H9 (cell line): ENCODE data around the gene ST6GALNAC5. TPM values are rescaled to one million over a fixed set of nuclear protein-coding genes. Genes with fewer than 3 reads are reported as not detected.
A peak's percentile ranks its signal among the peaks of the same experiment; 100 is the strongest.

Experiments
- DNase-seq: peaks from one replicate; pipeline ENCODE4 v3.0.0-alpha.2; 2017
- H2AFZ ChIP-seq: one replicate; pipeline ENCODE4 v1.6.1; 2013; ENCODE audit warnings: mild to moderate bottlenecking, low read length, control low read depth, moderate library complexity
- H2AK5ac ChIP-seq: 2 replicates; pipeline ENCODE4 v1.6.1; 2013; ENCODE audit warnings: low read length, control low read depth, mixed read lengths; ENCODE audit not compliant: insufficient read length
- H2BK120ac ChIP-seq: one replicate; pipeline ENCODE4 v1.6.1; 2013; ENCODE audit warnings: low read depth, mild to moderate bottlenecking, low read length, control low read depth, inconsistent platforms; ENCODE audit not compliant: poor library complexity, severe bottlenecking
- H2BK12ac ChIP-seq: 2 replicates; pipeline ENCODE4 v1.6.1; 2013; ENCODE audit warnings: low read length, control low read depth, mixed read lengths, low read depth; ENCODE audit not compliant: insufficient read length
- H2BK15ac ChIP-seq: 2 replicates; pipeline ENCODE4 v1.6.1; 2013; ENCODE audit warnings: low read depth, low read length, control low read depth
- H2BK20ac ChIP-seq: one replicate; pipeline ENCODE4 v1.6.1; 2013; ENCODE audit warnings: low read depth, mild to moderate bottlenecking, low read length, control low read depth, inconsistent platforms; ENCODE audit not compliant: poor library complexity, severe bottlenecking
- H2BK5ac ChIP-seq: 2 replicates; pipeline ENCODE4 v1.6.1; 2013; ENCODE audit warnings: low read length, control low read depth, mixed read lengths; ENCODE audit not compliant: insufficient read length
- H3K14ac ChIP-seq: 2 replicates; pipeline ENCODE4 v1.6.1; 2013; ENCODE audit warnings: low read length, control low read depth; ENCODE audit not compliant: insufficient read depth
- H3K18ac ChIP-seq: 2 replicates; pipeline ENCODE4 v1.6.1; 2013; ENCODE audit warnings: low read depth, mild to moderate bottlenecking, mixed read lengths, low read length, control low read depth; ENCODE audit not compliant: insufficient read length
- H3K23ac ChIP-seq: 2 replicates; pipeline ENCODE4 v1.6.1; 2013; ENCODE audit warnings: low read length, control low read depth, mixed read lengths, low read depth; ENCODE audit not compliant: insufficient read length
- H3K23me2 ChIP-seq: 2 replicates; pipeline ENCODE4 v1.6.1; 2013; ENCODE audit warnings: low read depth, mild to moderate bottlenecking, mixed read lengths, low read length, control low read depth; ENCODE audit not compliant: insufficient read length, poor library complexity, severe bottlenecking
- H3K27ac ChIP-seq: 2 replicates; pipeline ENCODE4 v1.5.1; 2013; ENCODE audit warnings: low read length, control low read depth, mixed read lengths, low read depth; ENCODE audit not compliant: insufficient read length
- H3K27me3 ChIP-seq: 2 replicates; pipeline ENCODE4 v1.6.1; 2013; ENCODE audit warnings: low read length, control low read depth, inconsistent platforms; ENCODE audit not compliant: insufficient read depth
- H3K4ac ChIP-seq: 2 replicates; pipeline ENCODE4 v1.6.1; 2013; ENCODE audit warnings: low read depth, mild to moderate bottlenecking, control low read depth, inconsistent platforms, low read length, moderate library complexity
- H3K4me1 ChIP-seq: 2 replicates; pipeline ENCODE4 v1.6.1; 2013; ENCODE audit warnings: low read length, control low read depth, inconsistent platforms; ENCODE audit not compliant: insufficient read depth
- H3K4me2 ChIP-seq: 2 replicates; pipeline ENCODE4 v1.6.1; 2013; ENCODE audit warnings: low read length, control low read depth, mixed read lengths; ENCODE audit not compliant: insufficient read length, insufficient read depth
- H3K56ac ChIP-seq: 2 replicates; pipeline ENCODE4 v1.6.1; 2013; ENCODE audit warnings: low read depth, mild to moderate bottlenecking, mixed read lengths, low read length, control low read depth; ENCODE audit not compliant: insufficient read length
- H3K79me1 ChIP-seq: 2 replicates; pipeline ENCODE4 v1.6.1; 2013; ENCODE audit warnings: low read depth, mild to moderate bottlenecking, moderate library complexity, low read length, control low read depth, inconsistent platforms; ENCODE audit not compliant: insufficient read depth, poor library complexity, severe bottlenecking
- H3K79me2 ChIP-seq: 2 replicates; pipeline ENCODE4 v1.6.1; 2013; ENCODE audit warnings: low read length, control low read depth, inconsistent platforms; ENCODE audit not compliant: insufficient read depth
- H3K9ac ChIP-seq: 2 replicates; pipeline ENCODE4 v1.6.1; 2013; ENCODE audit warnings: low read length, control low read depth, mixed read lengths; ENCODE audit not compliant: insufficient read length; ENCODE audit errors: extremely low read depth
- H3K9me3 ChIP-seq: one replicate; pipeline ENCODE4 v1.6.1; 2013; ENCODE audit warnings: low read depth, low read length, inconsistent platforms; ENCODE audit not compliant: control insufficient read depth
- H3T11ph ChIP-seq: one replicate; pipeline ENCODE4 v1.6.1; 2013; ENCODE audit warnings: mild to moderate bottlenecking, low read length, control low read depth, inconsistent platforms
- H4K20me1 ChIP-seq: one replicate; pipeline ENCODE4 v1.6.1; 2013; ENCODE audit not compliant: control insufficient read depth, insufficient read length, insufficient read depth
- H4K5ac ChIP-seq: 2 replicates; pipeline ENCODE4 v1.6.1; 2013; ENCODE audit warnings: low read depth, mild to moderate bottlenecking, mixed read lengths, low read length, control low read depth; ENCODE audit not compliant: insufficient read length
- H4K8ac ChIP-seq: replicated peaks from 2 replicates; pipeline ENCODE4 v1.6.1; 2013; ENCODE audit warnings: low read length, control low read depth, mixed read lengths, low read depth; ENCODE audit not compliant: insufficient read length
- H4K91ac ChIP-seq: 2 replicates; pipeline ENCODE4 v1.6.1; 2013; ENCODE audit warnings: low read depth, mild to moderate bottlenecking, moderate library complexity, mixed read lengths, low read length, control low read depth; ENCODE audit not compliant: insufficient read length
- H3K27ac Mint-ChIP-seq, 3 experiments: 2 replicates in 2 of 3; 3 replicates in 1 of 3; pipeline ENCODE4 v1.8.0; 2020 to 2021; ENCODE audit warnings: mixed read lengths in 3 of 3, mild to moderate bottlenecking in 1 of 3, moderate library complexity in 1 of 3
- H3K27me3 Mint-ChIP-seq: 2 replicates; pipeline ENCODE4 v1.8.0; 2021; ENCODE audit warnings: low read depth, mild to moderate bottlenecking, moderate library complexity, mixed read lengths
- H3K36me3 Mint-ChIP-seq, 3 experiments: 2 replicates in 2 of 3; 3 replicates in 1 of 3; pipeline ENCODE4 v1.8.0; 2020 to 2021; ENCODE audit warnings: low read depth in 3 of 3, mixed read lengths in 3 of 3; ENCODE audit not compliant: insufficient read depth in 1 of 3
- H3K4me1 Mint-ChIP-seq, 2 experiments: 2 replicates each; pipeline ENCODE4 v1.8.0; 2020; ENCODE audit warnings: mixed read lengths in 2 of 2
- H3K4me3 Mint-ChIP-seq, 2 experiments: 2 replicates in 1 of 2; 3 replicates in 1 of 2; pipeline ENCODE4 v1.8.0; 2020 to 2021; ENCODE audit warnings: mild to moderate bottlenecking in 2 of 2, mixed read lengths in 2 of 2, moderate library complexity in 1 of 2
- H3K9me3 Mint-ChIP-seq, 2 experiments: 2 replicates in 1 of 2; 3 replicates in 1 of 2; pipeline ENCODE4 v1.8.0; 2020; ENCODE audit warnings: mild to moderate bottlenecking in 2 of 2, mixed read lengths in 2 of 2, moderate library complexity in 1 of 2
- WGBS: extraction: QIAGEN DNeasy Blood & Tissue Kit; methylation state at CpG from one replicate; pipeline ENCODE4 v1.1.7; 2013; ENCODE audit warnings: missing lambda C conversion rate, low lambda C conversion rate, mixed read lengths; ENCODE audit not compliant: insufficient read length; ENCODE audit errors: extremely low coverage; 5-methylcytosine and 5-hydroxymethylcytosine counted together
- total RNA-seq: library from RNA; stranded (reverse); gene quantifications from 2 replicates; pipeline ENCODE4 v1.2.1, GENCODE V29; 2021
- TF ChIP-seq, protein P1 (sequence below): fragments of 200-600 bp; sonication (generic); conservative IDR thresholded peaks from 3 replicates; pipeline ENCODE4 v1.8.0; 2021; ENCODE audit warnings: antibody characterized with exemption, mild to moderate bottlenecking

The ST6GALNAC5 gene
- total RNA-seq, 1 experiment from 2014 or later = 3.3 TPM

DNA sequence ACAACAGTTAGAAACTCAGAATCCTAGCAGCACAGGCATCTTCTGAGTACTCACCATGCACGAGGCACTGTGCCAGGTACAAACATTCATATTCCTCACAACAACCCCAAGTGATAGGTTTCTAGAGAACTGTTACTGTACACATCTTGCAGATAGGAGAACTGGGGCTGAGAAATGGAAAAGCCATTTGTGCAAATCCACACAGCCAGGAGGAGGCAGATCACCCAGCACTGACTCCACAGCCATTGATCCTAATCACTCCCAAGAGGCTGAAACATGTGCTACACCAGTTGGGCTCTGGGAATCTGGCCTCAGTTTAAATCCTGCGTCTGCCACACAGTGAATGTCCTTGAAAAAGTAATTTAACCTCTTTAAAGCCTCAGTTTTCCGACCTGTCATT, 151.0 kb downstream of the ST6GALNAC5 start:
- H3K4me1 ChIP-seq = peaks cover 12% of the 10 kb centered on the region
- H3K36me3 Mint-ChIP-seq = no peaks in the 10 kb centered on the region
- no peak overlapping the region for H3K9ac ChIP-seq
- no peak overlapping the region for H2BK20ac ChIP-seq
- TF ChIP-seq, protein P1, sequence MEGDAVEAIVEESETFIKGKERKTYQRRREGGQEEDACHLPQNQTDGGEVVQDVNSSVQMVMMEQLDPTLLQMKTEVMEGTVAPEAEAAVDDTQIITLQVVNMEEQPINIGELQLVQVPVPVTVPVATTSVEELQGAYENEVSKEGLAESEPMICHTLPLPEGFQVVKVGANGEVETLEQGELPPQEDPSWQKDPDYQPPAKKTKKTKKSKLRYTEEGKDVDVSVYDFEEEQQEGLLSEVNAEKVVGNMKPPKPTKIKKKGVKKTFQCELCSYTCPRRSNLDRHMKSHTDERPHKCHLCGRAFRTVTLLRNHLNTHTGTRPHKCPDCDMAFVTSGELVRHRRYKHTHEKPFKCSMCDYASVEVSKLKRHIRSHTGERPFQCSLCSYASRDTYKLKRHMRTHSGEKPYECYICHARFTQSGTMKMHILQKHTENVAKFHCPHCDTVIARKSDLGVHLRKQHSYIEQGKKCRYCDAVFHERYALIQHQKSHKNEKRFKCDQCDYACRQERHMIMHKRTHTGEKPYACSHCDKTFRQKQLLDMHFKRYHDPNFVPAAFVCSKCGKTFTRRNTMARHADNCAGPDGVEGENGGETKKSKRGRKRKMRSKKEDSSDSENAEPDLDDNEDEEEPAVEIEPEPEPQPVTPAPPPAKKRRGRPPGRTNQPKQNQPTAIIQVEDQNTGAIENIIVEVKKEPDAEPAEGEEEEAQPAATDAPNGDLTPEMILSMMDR = no peak
- no peak overlapping the region for H3T11ph ChIP-seq
- no peak overlapping the region for H2AFZ ChIP-seq
- H4K5ac ChIP-seq = no peak overlapping the region
- H3K4ac ChIP-seq = no peak overlapping the region
- H3K18ac ChIP-seq = no peak overlapping the region
- H3K56ac ChIP-seq = no peak overlapping the region
- WGBS = no CpG with 5 or more reads among the region's 3 CpGs
- no peak overlapping the region for H2BK5ac ChIP-seq
- H3K4me3 Mint-ChIP-seq = no peak overlapping the region
- H2AK5ac ChIP-seq = no peak overlapping the region
- H3K4me2 ChIP-seq = no peak overlapping the region
- H3K9me3 Mint-ChIP-seq = no peaks in the 10 kb centered on the region
- H4K91ac ChIP-seq = no peak overlapping the region
- H3K79me2 ChIP-seq = no peaks in the 10 kb centered on the region
- no peaks in the 10 kb centered on the region for H3K27me3 ChIP-seq
- no peak for DNase-seq
- H2BK120ac ChIP-seq = no peak overlapping the region
- no peak overlapping the region for H3K23ac ChIP-seq
- H3K27me3 Mint-ChIP-seq = no peaks in the 10 kb centered on the region
- no peak overlapping the region for H2BK15ac ChIP-seq
- H3K79me1 ChIP-seq = no peaks in the 10 kb centered on the region
- H3K4me1 Mint-ChIP-seq = peaks cover 42 to 47% of the 10 kb centered on the region in 2 experiments
- no peaks in the 10 kb centered on the region for H3K9me3 ChIP-seq
- H2BK12ac ChIP-seq = no peak overlapping the region
- no peaks in the 10 kb centered on the region for H3K23me2 ChIP-seq
- H4K8ac ChIP-seq = no peak overlapping the region
- peak overlapping the region in 1 of 3 experiments; percentile 15; a peak in 2 of 7 replicates for H3K27ac Mint-ChIP-seq
- no peaks in the 10 kb centered on the region for H4K20me1 ChIP-seq
- no peak overlapping the region for H3K27ac ChIP-seq
- no peak overlapping the region for H3K14ac ChIP-seq
